ENCODE results near the gene ACTR5. TPM values are rescaled to one million over a fixed set of nuclear protein-coding genes. Genes with fewer than 3 reads are reported as not detected.

The ACTR5 gene
- polyA plus RNA-seq, 1 of the 3 experiments (the other 2 are of a cell fraction): 9.7 TPM

GRCh38 chr20:38755324-38755910, 7.2 kb downstream of the ACTR5 start:
- TF ChIP-seq FOSL2 (IDR thresholded peaks at IDR 0.05; ENCODE audit: borderline replicate concordance, low read depth) (no peak), TAF1 (IDR thresholded peaks at IDR 0.05; ENCODE audit: borderline replicate concordance, low read depth, low read length) (no peak), EP300 (IDR thresholded peaks at IDR 0.05; ENCODE audit: borderline replicate concordance in 1 of 2, low read depth in 1 of 2, low read length in 1 of 2) (no peak), POLR2AphosphoS5 (IDR thresholded peaks at IDR 0.05; ENCODE audit: low read depth, low read length) (no peak), CHD2 (IDR thresholded peaks at IDR 0.05; ENCODE audit: low read length, partially characterized antibody) (no peak), MEF2A (IDR thresholded peaks at IDR 0.05; ENCODE audit: borderline replicate concordance, low read depth) (no peak), FOXJ3 (CRISPR knock-in tag; IDR thresholded peaks at IDR 0.05) (no peak), RCOR1 (IDR thresholded peaks at IDR 0.05; ENCODE audit: low read length) (no peak), RFX5 (IDR thresholded peaks at IDR 0.05; ENCODE audit: low read length) (no peak), USF2 (IDR thresholded peaks at IDR 0.05; ENCODE audit: borderline replicate concordance, low read depth, low read length) (no peak), NFIC (IDR thresholded peaks at IDR 0.05; ENCODE audit: borderline replicate concordance) (no peak), TEAD4 (IDR thresholded peaks at IDR 0.05; ENCODE audit: borderline replicate concordance, insufficient read depth) (no peak), SMC3 (IDR thresholded peaks at IDR 0.05; ENCODE audit: low read depth, low read length) (no peak)
- TF ChIP-seq, protein P1, sequence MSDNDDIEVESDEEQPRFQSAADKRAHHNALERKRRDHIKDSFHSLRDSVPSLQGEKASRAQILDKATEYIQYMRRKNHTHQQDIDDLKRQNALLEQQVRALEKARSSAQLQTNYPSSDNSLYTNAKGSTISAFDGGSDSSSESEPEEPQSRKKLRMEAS (IDR thresholded peaks at IDR 0.05; ENCODE audit: low read depth): no peak
- TF ChIP-seq, protein P2, sequence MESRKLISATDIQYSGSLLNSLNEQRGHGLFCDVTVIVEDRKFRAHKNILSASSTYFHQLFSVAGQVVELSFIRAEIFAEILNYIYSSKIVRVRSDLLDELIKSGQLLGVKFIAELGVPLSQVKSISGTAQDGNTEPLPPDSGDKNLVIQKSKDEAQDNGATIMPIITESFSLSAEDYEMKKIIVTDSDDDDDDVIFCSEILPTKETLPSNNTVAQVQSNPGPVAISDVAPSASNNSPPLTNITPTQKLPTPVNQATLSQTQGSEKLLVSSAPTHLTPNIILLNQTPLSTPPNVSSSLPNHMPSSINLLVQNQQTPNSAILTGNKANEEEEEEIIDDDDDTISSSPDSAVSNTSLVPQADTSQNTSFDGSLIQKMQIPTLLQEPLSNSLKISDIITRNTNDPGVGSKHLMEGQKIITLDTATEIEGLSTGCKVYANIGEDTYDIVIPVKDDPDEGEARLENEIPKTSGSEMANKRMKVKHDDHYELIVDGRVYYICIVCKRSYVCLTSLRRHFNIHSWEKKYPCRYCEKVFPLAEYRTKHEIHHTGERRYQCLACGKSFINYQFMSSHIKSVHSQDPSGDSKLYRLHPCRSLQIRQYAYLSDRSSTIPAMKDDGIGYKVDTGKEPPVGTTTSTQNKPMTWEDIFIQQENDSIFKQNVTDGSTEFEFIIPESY (IDR thresholded peaks at IDR 0.05; ENCODE audit: borderline replicate concordance, low read depth): no peak
- WGBS (ENCODE audit: low lambda C conversion rate): 81% methylated on average over 4 of the region's 6 CpGs
- H3K9ac ChIP-seq: no peak overlapping the region

More at GRCh38 chr20:38755324-38755910, 7.2 kb downstream of the ACTR5 start:
- no peak overlapping the region for H3K4me3 ChIP-seq (ENCODE audit: low read depth in 2 of 2, low read length in 1 of 2)
- H3K79me2 ChIP-seq (ENCODE audit: insufficient read depth): no peaks in the 10 kb centered on the region; the same call in 1 of the 2 replicates
- H3K27ac ChIP-seq (ENCODE audit: low read depth in 2 of 2, low read length in 1 of 2): no peak overlapping the region
- H3F3A ChIP-seq (replicated peaks; ENCODE audit: insufficient read depth): no peaks in the 10 kb centered on the region
- no peak overlapping the region for H2AFZ ChIP-seq (ENCODE audit: low read depth)
- ChIA-PET CTCF (interaction anchor here (0.6 to 15.8 kb wide), 8 partner anchors 9 to 294 kb away, joined by 3 to 321 read pairs (median 5); no protein-coding TSS in a partner anchor), POLR2A (no interaction called here)
- H3K27me3 ChIP-seq (ENCODE audit: insufficient read depth): no peaks in the 10 kb centered on the region
- H3K9me3 ChIP-seq: no peaks in the 10 kb centered on the region
- no peak overlapping the region for H3K4me2 ChIP-seq
- no peaks in the 10 kb centered on the region for H3K9me2 ChIP-seq
- H3K4me1 ChIP-seq (ENCODE audit: control insufficient read depth in 1 of 2, insufficient read depth in 2 of 2, low read depth in 1 of 2, low read length in 1 of 2): no peaks in the 10 kb centered on the region; a peak in 1 of 4 replicates
- peaks cover 6% of the 10 kb centered on the region; the same call in 1 of the 2 replicates for H4K20me1 ChIP-seq (ENCODE audit: insufficient read depth)
- DNase-seq: no peak
- peaks cover 45 to 73% of the 10 kb centered on the region in 2 experiments for H3K36me3 ChIP-seq (replicated peaks in 1 of 2; ENCODE audit: control insufficient read depth in 1 of 2, insufficient read depth in 2 of 2, low read length in 1 of 2)

Measured in SK-N-SH (cell line).